HEK293 (cell line): ENCODE measurements around the gene SHC4.

Experiments
- CTCF ChIA-PET: fragments of 350-600 bp; formaldehyde crosslinking; extraction: SDS; loops from one replicate; lab custom pipeline; 2021; ENCODE audit warnings: antibody characterized with exemption; lab: Yijun Ruan, JAX
- POLR2A ChIA-PET: fragments of 300-600 bp; formaldehyde crosslinking; extraction: SDS; loops from one replicate; lab custom pipeline; 2020; ENCODE audit warnings: antibody characterized with exemption, inconsistent platforms; lab: Yijun Ruan, JAX
- H3K27ac ChIP-seq: fragments of 200-500 bp; sonication (Bioruptor generic); 2 replicates; pipeline ENCODE4 v1.5.1; 2014; ENCODE audit warnings: low read depth, low read length, control low read depth, inconsistent platforms; ENCODE audit errors: extremely low read depth
- H3K36me3 ChIP-seq, 2 experiments: fragments of 200-500 bp in 1 of 2; sonication (Bioruptor generic) in 1 of 2; 1 replicate in 1 of 2; 2 replicates in 1 of 2; pipeline ENCODE4 v1.5.1; 2014 to 2017; ENCODE audit warnings: inconsistent platforms in 2 of 2, low read length in 2 of 2; ENCODE audit not compliant: control insufficient read depth in 2 of 2, insufficient read depth in 1 of 2
- H3K4me1 ChIP-seq: fragments of 200-500 bp; sonication (Bioruptor generic); 2 replicates; pipeline ENCODE4 v1.5.1; 2014; ENCODE audit warnings: mild to moderate bottlenecking, low read length, inconsistent platforms; ENCODE audit not compliant: control insufficient read depth, insufficient read depth
- H3K4me3 ChIP-seq: 2 replicates; pipeline ENCODE4 v1.5.1; 2011; ENCODE audit warnings: low read depth, mild to moderate bottlenecking, control low read depth, low read length, moderate library complexity
- H3K9me3 ChIP-seq: fragments of 200-500 bp; sonication (Bioruptor generic); 2 replicates; pipeline ENCODE4 v1.5.1; 2014; ENCODE audit warnings: low read depth, low read length, inconsistent platforms; ENCODE audit not compliant: control insufficient read depth, insufficient read depth
- GLIS1 ChIP-seq: fragments of 450-650 bp; formaldehyde crosslinking; IDR thresholded peaks from 2 replicates; pipeline ENCODE4 v1.5.1; 2016; ENCODE audit warnings: missing biosample characterization, missing genetic modification characterization
- GLIS2 ChIP-seq: fragments of 450-650 bp; formaldehyde crosslinking; IDR thresholded peaks from 2 replicates; pipeline ENCODE4 v1.5.1; 2016; ENCODE audit warnings: missing biosample characterization, missing genetic modification characterization
- KLF7 ChIP-seq: fragments of 450-650 bp; formaldehyde crosslinking; IDR thresholded peaks from 2 replicates; pipeline ENCODE4 v1.5.1; 2016; ENCODE audit warnings: missing biosample characterization, missing genetic modification characterization, borderline replicate concordance
- OSR2 ChIP-seq: fragments of 450-650 bp; formaldehyde crosslinking; IDR thresholded peaks from 2 replicates; pipeline ENCODE4 v1.5.1; 2016; ENCODE audit warnings: missing biosample characterization, missing genetic modification characterization
- ZBTB17 ChIP-seq: fragments of 450-650 bp; formaldehyde crosslinking; IDR thresholded peaks from 2 replicates; pipeline ENCODE4 v1.5.1; 2016; ENCODE audit warnings: missing biosample characterization, missing genetic modification characterization
- ZBTB26 ChIP-seq: fragments of 450-650 bp; formaldehyde crosslinking; optimal IDR thresholded peaks from 2 replicates; pipeline ENCODE3; 2016; ENCODE audit warnings: missing biosample characterization, mild to moderate bottlenecking, missing genetic modification characterization
- ZNF114 ChIP-seq: fragments of 450-650 bp; formaldehyde crosslinking; IDR thresholded peaks from 2 replicates; pipeline ENCODE4 v1.5.0; 2017; ENCODE audit warnings: missing biosample characterization, missing genetic modification characterization
- ZNF148 ChIP-seq: fragments of 450-650 bp; formaldehyde crosslinking; IDR thresholded peaks from 2 replicates; pipeline ENCODE4 v1.5.0; 2017; ENCODE audit warnings: missing biosample characterization, missing genetic modification characterization, borderline replicate concordance
- ZNF175 ChIP-seq: fragments of 450-650 bp; formaldehyde crosslinking; IDR thresholded peaks from 2 replicates; pipeline ENCODE4 v1.5.1; 2016; ENCODE audit warnings: missing biosample characterization, missing genetic modification characterization
- ZNF18 ChIP-seq: fragments of 450-650 bp; formaldehyde crosslinking; IDR thresholded peaks from 2 replicates; pipeline ENCODE4 v1.5.1; 2016; ENCODE audit warnings: missing biosample characterization, missing genetic modification characterization
- ZNF335 ChIP-seq: fragments of 450-650 bp; formaldehyde crosslinking; conservative IDR thresholded peaks from 2 replicates; pipeline ENCODE4 v1.5.1; 2016; ENCODE audit warnings: missing biosample characterization, missing genetic modification characterization
- ZNF366 ChIP-seq: fragments of 450-650 bp; formaldehyde crosslinking; conservative IDR thresholded peaks from 2 replicates; pipeline ENCODE4 v1.5.1; 2016; ENCODE audit warnings: missing biosample characterization, missing genetic modification characterization
- ZNF555 ChIP-seq: fragments of 450-650 bp; formaldehyde crosslinking; conservative IDR thresholded peaks from 2 replicates; pipeline ENCODE4 v1.5.1; 2017; ENCODE audit warnings: missing biosample characterization, mild to moderate bottlenecking, missing genetic modification characterization, inconsistent platforms
- ZNF560 ChIP-seq: fragments of 450-650 bp; formaldehyde crosslinking; IDR thresholded peaks from 2 replicates; pipeline ENCODE4 v1.5.1; 2017; ENCODE audit warnings: missing biosample characterization, missing genetic modification characterization, borderline replicate concordance
- ZNF610 ChIP-seq: fragments of 450-650 bp; formaldehyde crosslinking; IDR thresholded peaks from 2 replicates; pipeline ENCODE4 v1.5.1; 2016; ENCODE audit warnings: missing biosample characterization, missing genetic modification characterization, borderline replicate concordance
- ZNF626 ChIP-seq: fragments of 450-650 bp; sonication (Bioruptor Pico); formaldehyde crosslinking; IDR thresholded peaks from 2 replicates; pipeline ENCODE4 v1.5.1; 2018; ENCODE audit warnings: missing biosample characterization, missing genetic modification characterization, inconsistent platforms
- ZNF830 ChIP-seq: fragments of 450-650 bp; IDR thresholded peaks from 2 replicates; pipeline ENCODE4 v1.5.0; 2018; ENCODE audit warnings: missing biosample characterization, missing genetic modification characterization, low read depth, mild to moderate bottlenecking, moderate library complexity
- TF ChIP-seq, protein P1 (sequence below): fragments of 450-650 bp; formaldehyde crosslinking; IDR thresholded peaks from 2 replicates; pipeline ENCODE4 v1.5.1; 2016; ENCODE audit warnings: missing biosample characterization, missing genetic modification characterization
- TF ChIP-seq, protein P2 (sequence below): fragments of 450-650 bp; formaldehyde crosslinking; IDR thresholded peaks from 2 replicates; pipeline ENCODE4 v1.5.1; 2016; ENCODE audit warnings: missing biosample characterization, missing genetic modification characterization

The SHC4 gene

DNA sequence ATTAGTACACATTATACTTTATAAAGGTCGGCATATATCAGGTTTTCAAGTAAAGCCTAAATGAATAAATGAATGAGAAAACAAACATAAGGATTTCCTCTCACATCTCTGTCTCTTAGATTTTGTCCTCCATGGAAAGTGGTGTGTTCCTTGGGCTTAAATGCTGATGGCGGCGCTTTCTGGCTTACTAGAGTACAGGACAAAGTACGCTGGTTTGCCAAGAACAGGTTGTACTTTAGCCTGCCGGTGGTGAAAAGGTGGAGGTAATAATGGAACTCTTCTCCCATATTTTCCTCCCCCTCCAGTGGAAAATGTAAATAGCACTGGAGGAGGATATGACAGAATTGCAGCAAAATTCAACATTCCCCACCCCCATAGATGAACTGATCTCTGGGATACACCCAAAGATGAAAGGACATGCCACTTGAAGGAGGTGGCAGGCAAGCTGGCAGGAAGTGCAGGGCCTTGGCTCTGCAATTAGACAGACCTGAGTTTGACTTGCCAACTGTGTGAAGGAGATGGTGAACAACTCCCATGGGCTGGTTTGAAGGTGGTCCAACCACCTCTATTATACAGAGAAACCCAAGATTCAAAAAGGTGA is 182.1 kb downstream of the SHC4 start:
- CTCF ChIA-PET: no interaction called here
- H3K4me3 ChIP-seq: no peak overlapping the region
- H3K36me3 ChIP-seq: peaks cover 12 to 43% of the 10 kb centered on the region in 2 experiments; a peak in 1 of 3 replicates
- no peaks in the 10 kb centered on the region for H3K4me1 ChIP-seq
- H3K27ac ChIP-seq: no peak overlapping the region
- no peaks in the 10 kb centered on the region for H3K9me3 ChIP-seq
- POLR2A ChIA-PET: no interaction called here
- no peak for TF ChIP-seq OSR2 (tag by site-specific recombination)
- TF ChIP-seq GLIS2: no peak
- TF ChIP-seq ZNF366: no peak
- no peak for TF ChIP-seq ZNF830 (tag by site-specific recombination)
- TF ChIP-seq, protein P1, sequence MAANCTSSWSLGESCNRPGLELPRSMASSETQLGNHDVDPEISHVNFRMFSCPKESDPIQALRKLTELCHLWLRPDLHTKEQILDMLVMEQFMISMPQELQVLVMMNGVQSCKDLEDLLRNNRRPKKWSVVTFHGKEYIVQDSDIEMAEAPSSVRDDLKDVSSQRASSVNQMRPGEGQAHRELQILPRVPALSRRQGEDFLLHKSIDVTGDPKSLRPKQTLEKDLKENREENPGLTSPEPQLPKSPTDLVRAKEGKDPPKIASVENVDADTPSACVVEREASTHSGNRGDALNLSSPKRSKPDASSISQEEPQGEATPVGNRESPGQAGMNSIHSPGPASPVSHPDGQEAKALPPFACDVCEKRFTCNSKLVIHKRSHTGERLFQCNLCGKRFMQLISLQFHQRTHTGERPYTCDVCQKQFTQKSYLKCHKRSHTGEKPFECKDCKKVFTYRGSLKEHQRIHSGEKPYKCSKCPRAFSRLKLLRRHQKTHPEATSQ: no peak
- no peak for TF ChIP-seq ZNF560 (tag by site-specific recombination)
- no peak for TF ChIP-seq GLIS1 (tag by site-specific recombination)
- no peak for TF ChIP-seq ZNF18 (tag by site-specific recombination)
- no peak for TF ChIP-seq ZNF148 (tag by site-specific recombination)
- no peak for TF ChIP-seq ZNF175
- no peak for TF ChIP-seq ZNF114 (tag by site-specific recombination)
- TF ChIP-seq ZBTB17 (tag by site-specific recombination): no peak
- no peak for TF ChIP-seq ZNF610 (tag by site-specific recombination)
- no peak for TF ChIP-seq ZBTB26 (tag by site-specific recombination)
- no peak for TF ChIP-seq ZNF626 (tag by site-specific recombination)
- TF ChIP-seq, protein P2, sequence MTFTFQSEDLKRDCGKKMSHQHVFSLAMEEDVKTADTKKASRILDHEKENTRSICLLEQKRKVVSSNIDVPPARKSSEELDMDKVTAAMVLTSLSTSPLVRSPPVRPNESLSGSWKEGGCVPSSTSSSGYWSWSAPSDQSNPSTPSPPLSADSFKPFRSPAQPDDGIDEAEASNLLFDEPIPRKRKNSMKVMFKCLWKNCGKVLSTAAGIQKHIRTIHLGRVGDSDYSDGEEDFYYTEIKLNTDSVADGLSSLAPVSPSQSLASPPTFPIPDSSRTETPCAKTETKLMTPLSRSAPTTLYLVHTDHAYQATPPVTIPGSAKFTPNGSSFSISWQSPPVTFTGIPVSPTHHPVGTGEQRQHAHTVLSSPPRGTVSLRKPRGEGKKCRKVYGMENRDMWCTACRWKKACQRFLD (tag by site-specific recombination): no peak
- no peak for TF ChIP-seq KLF7 (tag by site-specific recombination)
- TF ChIP-seq ZNF555 (tag by site-specific recombination): no peak
- no peak for TF ChIP-seq ZNF335
